Hepatocyte (in vitro differentiated cells): Measurements from ENCODE around the gene B4GALNT4.

Experiments used
- CTCF ChIP-seq: fragments of 200-600 bp; sonication (generic); IDR thresholded peaks from 2 replicates; pipeline ENCODE4 v1.5.1; 2016; ENCODE audit warnings: antibody characterized with exemption, mild to moderate bottlenecking; ENCODE audit not compliant: poor library complexity
- EZH2phosphoT487 ChIP-seq: fragments of 200-600 bp; sonication (generic); IDR thresholded peaks from one replicate; pipeline ENCODE4 v1.6.1; 2018; ENCODE audit warnings: antibody characterized with exemption, mild to moderate bottlenecking, low read depth, moderate library complexity; ENCODE audit not compliant: unreplicated experiment, severe bottlenecking

GRCh38 chr11:330307-330693 lies 39.0 kb upstream of the B4GALNT4 start:
- no peak for TF ChIP-seq CTCF
- no peak for TF ChIP-seq EZH2phosphoT487
